NB4 (cell line): Measurements from ENCODE around the gene CHMP2B.

ENCODE experiments used
- CTCF ChIP-seq: IDR thresholded peaks from one replicate; pipeline ENCODE4 v1.5.1; 2012; ENCODE audit warnings: low read depth, low read length
- MAX ChIP-seq: IDR thresholded peaks from 2 replicates; pipeline ENCODE4 v1.6.1; 2011; ENCODE audit warnings: low read depth, low read length
- POLR2A ChIP-seq: IDR thresholded peaks from 2 replicates; pipeline ENCODE4 v1.6.1; 2011; ENCODE audit warnings: mild to moderate bottlenecking; ENCODE audit not compliant: insufficient read length; ENCODE audit errors: extremely low read depth

GRCh38 chr3:87248831-87249230 lies 21.7 kb downstream of the CHMP2B start:
- TF ChIP-seq CTCF (no peak), POLR2A (no peak), MAX (no peak)
